Measurements from ENCODE around the gene BSPRY. TPM values are rescaled to one million over a fixed set of nuclear protein-coding genes. Genes with fewer than 3 reads are reported as not detected.

BSPRY gene
- total and polyA plus RNA-seq, 2 of the 13 experiments (the other 11 are each of a cell fraction or from before 2014, with no cell fraction given): 0.09 to 0.26 TPM

DNA sequence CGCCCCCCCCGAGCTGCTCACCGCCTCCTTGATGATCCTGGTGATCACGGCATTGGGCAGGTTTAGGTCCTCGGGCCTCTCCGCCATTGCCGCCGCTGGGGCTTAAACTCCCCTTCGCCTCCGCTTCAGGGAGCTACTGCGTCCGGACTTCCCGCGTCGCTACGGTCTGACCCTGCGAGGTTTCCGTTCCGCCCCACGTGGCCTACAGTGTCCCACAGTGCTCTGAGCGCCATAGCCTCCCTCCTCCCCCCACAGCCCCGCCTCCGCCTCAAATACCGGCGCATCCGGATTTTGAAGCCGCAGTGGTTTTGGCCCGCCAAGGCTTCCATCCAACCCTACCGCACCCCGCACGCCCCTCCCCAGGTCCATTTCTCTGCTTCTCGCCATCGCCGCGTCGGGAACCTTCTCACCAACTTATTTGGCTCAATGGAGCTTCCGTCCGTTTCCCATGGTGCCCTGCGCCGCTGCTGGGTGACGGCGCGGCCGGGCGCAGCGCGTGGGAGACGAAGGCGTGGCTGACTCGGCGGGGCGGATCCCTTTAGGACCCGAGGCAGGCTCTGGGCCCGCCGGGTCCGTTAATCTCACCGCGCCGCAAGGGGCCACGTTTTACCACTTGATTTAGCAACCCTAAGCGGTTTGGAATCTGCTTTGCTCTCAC, 61.0 kb downstream of the BSPRY start, which contains the start of the genes C9orf43 and POLE3 (continued):
- TF ChIP-seq, protein P1, sequence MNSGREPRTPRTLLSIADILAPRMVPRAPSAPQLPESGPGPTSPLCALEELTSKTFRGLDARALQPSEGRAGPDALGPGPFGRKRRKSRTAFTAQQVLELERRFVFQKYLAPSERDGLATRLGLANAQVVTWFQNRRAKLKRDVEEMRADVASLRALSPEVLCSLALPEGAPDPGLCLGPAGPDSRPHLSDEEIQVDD (CRISPR knock-in tag; IDR thresholded peaks at IDR 0.05; ENCODE audit: borderline replicate concordance): no peak
- TF ChIP-seq, protein P2, sequence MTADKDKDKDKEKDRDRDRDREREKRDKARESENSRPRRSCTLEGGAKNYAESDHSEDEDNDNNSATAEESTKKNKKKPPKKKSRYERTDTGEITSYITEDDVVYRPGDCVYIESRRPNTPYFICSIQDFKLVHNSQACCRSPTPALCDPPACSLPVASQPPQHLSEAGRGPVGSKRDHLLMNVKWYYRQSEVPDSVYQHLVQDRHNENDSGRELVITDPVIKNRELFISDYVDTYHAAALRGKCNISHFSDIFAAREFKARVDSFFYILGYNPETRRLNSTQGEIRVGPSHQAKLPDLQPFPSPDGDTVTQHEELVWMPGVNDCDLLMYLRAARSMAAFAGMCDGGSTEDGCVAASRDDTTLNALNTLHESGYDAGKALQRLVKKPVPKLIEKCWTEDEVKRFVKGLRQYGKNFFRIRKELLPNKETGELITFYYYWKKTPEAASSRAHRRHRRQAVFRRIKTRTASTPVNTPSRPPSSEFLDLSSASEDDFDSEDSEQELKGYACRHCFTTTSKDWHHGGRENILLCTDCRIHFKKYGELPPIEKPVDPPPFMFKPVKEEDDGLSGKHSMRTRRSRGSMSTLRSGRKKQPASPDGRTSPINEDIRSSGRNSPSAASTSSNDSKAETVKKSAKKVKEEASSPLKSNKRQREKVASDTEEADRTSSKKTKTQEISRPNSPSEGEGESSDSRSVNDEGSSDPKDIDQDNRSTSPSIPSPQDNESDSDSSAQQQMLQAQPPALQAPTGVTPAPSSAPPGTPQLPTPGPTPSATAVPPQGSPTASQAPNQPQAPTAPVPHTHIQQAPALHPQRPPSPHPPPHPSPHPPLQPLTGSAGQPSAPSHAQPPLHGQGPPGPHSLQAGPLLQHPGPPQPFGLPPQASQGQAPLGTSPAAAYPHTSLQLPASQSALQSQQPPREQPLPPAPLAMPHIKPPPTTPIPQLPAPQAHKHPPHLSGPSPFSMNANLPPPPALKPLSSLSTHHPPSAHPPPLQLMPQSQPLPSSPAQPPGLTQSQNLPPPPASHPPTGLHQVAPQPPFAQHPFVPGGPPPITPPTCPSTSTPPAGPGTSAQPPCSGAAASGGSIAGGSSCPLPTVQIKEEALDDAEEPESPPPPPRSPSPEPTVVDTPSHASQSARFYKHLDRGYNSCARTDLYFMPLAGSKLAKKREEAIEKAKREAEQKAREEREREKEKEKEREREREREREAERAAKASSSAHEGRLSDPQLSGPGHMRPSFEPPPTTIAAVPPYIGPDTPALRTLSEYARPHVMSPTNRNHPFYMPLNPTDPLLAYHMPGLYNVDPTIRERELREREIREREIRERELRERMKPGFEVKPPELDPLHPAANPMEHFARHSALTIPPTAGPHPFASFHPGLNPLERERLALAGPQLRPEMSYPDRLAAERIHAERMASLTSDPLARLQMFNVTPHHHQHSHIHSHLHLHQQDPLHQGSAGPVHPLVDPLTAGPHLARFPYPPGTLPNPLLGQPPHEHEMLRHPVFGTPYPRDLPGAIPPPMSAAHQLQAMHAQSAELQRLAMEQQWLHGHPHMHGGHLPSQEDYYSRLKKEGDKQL (CRISPR knock-in tag; IDR thresholded peaks at IDR 0.05; ENCODE audit: low read depth): no peak
- TF ChIP-seq ZFP1 (CRISPR knock-in tag; IDR thresholded peaks at IDR 0.05): 0 out of 2 replicates have a peak, but pooled peaks have one; percentile 32
- TF ChIP-seq RBAK (CRISPR knock-in tag; IDR thresholded peaks at IDR 0.05): no peak
- peak; percentile 72 for TF ChIP-seq SMYD3 (CRISPR knock-in tag; IDR thresholded peaks at IDR 0.05)
- peak; percentile 82; the same call in 1 of the 2 replicates for TF ChIP-seq DNMT3B (CRISPR knock-in tag; conservative IDR thresholded peaks at IDR 0.05)
- peak; percentile 91 for TF ChIP-seq GABPB1 (CRISPR knock-in tag; IDR thresholded peaks at IDR 0.05)
- peak; percentile 95 for TF ChIP-seq KDM2A (CRISPR knock-in tag; IDR thresholded peaks at IDR 0.05; ENCODE audit: borderline replicate concordance, low read depth)
- TF ChIP-seq KAT7 (CRISPR knock-in tag; IDR thresholded peaks at IDR 0.05; ENCODE audit: borderline replicate concordance): 0 out of 2 replicates have a peak, but pooled peaks have one; percentile 83
- no peak for TF ChIP-seq HDAC6 (IDR thresholded peaks at IDR 0.05; ENCODE audit: low read depth, low read length)
- TF ChIP-seq REXO4 (CRISPR knock-in tag; IDR thresholded peaks at IDR 0.05; ENCODE audit: borderline replicate concordance): no peak
- TF ChIP-seq GATAD2A (CRISPR knock-in tag; IDR thresholded peaks at IDR 0.05): peak; percentile 75; the same call in 1 of the 2 replicates
- no peak for TF ChIP-seq NFKBIZ (CRISPR knock-in tag; IDR thresholded peaks at IDR 0.05)
- no peak for TF ChIP-seq PRMT3 (CRISPR knock-in tag; IDR thresholded peaks at IDR 0.05; ENCODE audit: borderline replicate concordance, low read depth)
- TF ChIP-seq ELF1 (CRISPR knock-in tag; IDR thresholded peaks at IDR 0.05): peak; percentile 74
- TF ChIP-seq, protein P3, sequence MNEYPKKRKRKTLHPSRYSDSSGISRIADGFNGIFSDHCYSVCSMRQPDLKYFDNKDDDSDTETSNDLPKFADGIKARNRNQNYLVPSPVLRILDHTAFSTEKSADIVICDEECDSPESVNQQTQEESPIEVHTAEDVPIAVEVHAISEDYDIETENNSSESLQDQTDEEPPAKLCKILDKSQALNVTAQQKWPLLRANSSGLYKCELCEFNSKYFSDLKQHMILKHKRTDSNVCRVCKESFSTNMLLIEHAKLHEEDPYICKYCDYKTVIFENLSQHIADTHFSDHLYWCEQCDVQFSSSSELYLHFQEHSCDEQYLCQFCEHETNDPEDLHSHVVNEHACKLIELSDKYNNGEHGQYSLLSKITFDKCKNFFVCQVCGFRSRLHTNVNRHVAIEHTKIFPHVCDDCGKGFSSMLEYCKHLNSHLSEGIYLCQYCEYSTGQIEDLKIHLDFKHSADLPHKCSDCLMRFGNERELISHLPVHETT (CRISPR knock-in tag; conservative IDR thresholded peaks at IDR 0.05): peak; percentile 95
- TF ChIP-seq ZNF430 (CRISPR knock-in tag; IDR thresholded peaks at IDR 0.05): 0 out of 2 replicates have a peak, but pooled peaks have one; percentile 35
- TF ChIP-seq HES4 (CRISPR knock-in tag; IDR thresholded peaks at IDR 0.05; ENCODE audit: borderline replicate concordance): peak; percentile 50; the same call in 1 of the 2 replicates
- TF ChIP-seq SKI (IDR thresholded peaks at IDR 0.05; ENCODE audit: partially characterized antibody): peak; percentile 71
- TF ChIP-seq, protein P4, sequence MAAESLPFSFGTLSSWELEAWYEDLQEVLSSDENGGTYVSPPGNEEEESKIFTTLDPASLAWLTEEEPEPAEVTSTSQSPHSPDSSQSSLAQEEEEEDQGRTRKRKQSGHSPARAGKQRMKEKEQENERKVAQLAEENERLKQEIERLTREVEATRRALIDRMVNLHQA (CRISPR knock-in tag; IDR thresholded peaks at IDR 0.05): no peak
- TF ChIP-seq MATR3 (CRISPR knock-in tag; IDR thresholded peaks at IDR 0.05): no peak
